Panc1 (cell line): ENCODE data around the gene DCAF8L2. TPM values are rescaled to one million over a fixed set of nuclear protein-coding genes. Genes with fewer than 3 reads are reported as not detected.

Source experiments
- ATAC-seq: fragments of 200-7000 bp; cut with Tn5 transposase; 2 replicates; pipeline ENCODE4 v1.9.1; 2020; ENCODE audit warnings: mild to moderate bottlenecking, moderate library complexity
- BruUV-seq: library from RNA; stranded (reverse); fragments of 400-500 nt; replicated peaks from 2 replicates; lab custom pipeline; 2021; lab: Mats Ljungman, UMichigan
- CTCF ChIA-PET: fragments of 300-600 bp; sonication (Branson Sonifier 250); formaldehyde crosslinking; loops from one replicate; lab custom pipeline; 2022; ENCODE audit warnings: antibody characterized with exemption; lab: Charles Lee
- POLR2A ChIA-PET: fragments of 300-600 bp; sonication (Branson Sonifier 250); formaldehyde crosslinking; loops from one replicate; lab custom pipeline; 2022; ENCODE audit warnings: antibody characterized with exemption; lab: Charles Lee
- DNase-seq: peaks from one replicate; pipeline ENCODE4 v3.0.0-alpha.2; 2010; ENCODE audit warnings: low read depth, low spot score
- H3K27ac ChIP-seq: 2 replicates; pipeline ENCODE4 v1.5.1; 2011; ENCODE audit warnings: mild to moderate bottlenecking, low read length, inconsistent platforms
- H3K27me3 ChIP-seq: fragments of 200-500 bp; sonication (Bioruptor generic); 2 replicates; pipeline ENCODE4 v1.6.0; 2014; ENCODE audit warnings: low read length, inconsistent platforms; ENCODE audit not compliant: control insufficient read depth, insufficient read depth
- H3K36me3 ChIP-seq: fragments of 200-500 bp; sonication (Bioruptor generic); 2 replicates; pipeline ENCODE4 v1.5.1; 2014; ENCODE audit warnings: inconsistent platforms, mild to moderate bottlenecking, low read length, moderate library complexity; ENCODE audit not compliant: control insufficient read depth, insufficient read depth
- H3K4me1 ChIP-seq: 2 replicates; pipeline ENCODE4 v1.5.1; 2011; ENCODE audit warnings: inconsistent platforms, mild to moderate bottlenecking, low read length, moderate library complexity; ENCODE audit not compliant: control insufficient read depth, insufficient read depth
- H3K4me3 ChIP-seq, 2 experiments: 2 replicates each; pipeline ENCODE4 v1.5.1; 2011 to 2012; ENCODE audit warnings: low read depth in 2 of 2, low read length in 2 of 2, mild to moderate bottlenecking in 2 of 2, inconsistent platforms in 1 of 2, moderate library complexity in 1 of 2
- H3K9me3 ChIP-seq: fragments of 200-500 bp; sonication (Bioruptor generic); 2 replicates; pipeline ENCODE4 v1.5.1; 2014; ENCODE audit warnings: low read depth, mild to moderate bottlenecking, inconsistent platforms, low read length, moderate library complexity; ENCODE audit not compliant: control insufficient read depth, insufficient read depth
- CTCF ChIP-seq: fragments of 450-650 bp; IDR thresholded peaks from 2 replicates; pipeline ENCODE4 v1.5.1; 2017; ENCODE audit warnings: mild to moderate bottlenecking
- POLR2AphosphoS5 ChIP-seq: IDR thresholded peaks from 2 replicates; pipeline ENCODE4 v1.6.1; 2012; ENCODE audit warnings: mild to moderate bottlenecking, low read depth, low read length, moderate library complexity
- REST ChIP-seq, 2 experiments: IDR thresholded peaks; 2 replicates each; pipeline ENCODE4 v1.6.1; 2011 to 2012; ENCODE audit warnings: low read depth in 2 of 2, control low read depth in 1 of 2, low read length in 1 of 2, mild to moderate bottlenecking in 1 of 2, moderate library complexity in 1 of 2; ENCODE audit not compliant: insufficient read depth in 1 of 2
- SIN3A ChIP-seq: IDR thresholded peaks from 2 replicates; pipeline ENCODE4 v1.6.1; 2012; ENCODE audit warnings: low read depth, mild to moderate bottlenecking, low read length, moderate library complexity, borderline replicate concordance; ENCODE audit not compliant: insufficient read depth
- TCF7L2 ChIP-seq: IDR thresholded peaks from 2 replicates; pipeline ENCODE4 v1.6.1; 2011; ENCODE audit warnings: mild to moderate bottlenecking, low read depth, low read length, inconsistent platforms
- in situ Hi-C: cut with HindIII; loops from 2 replicates; pipeline ENCODE4 v1.10.0; 2016; ENCODE audit warnings: low sequenced_read_pairs, low pct_unique_long_range_greater_than_20kb
- intact Hi-C: fragments of 100-400 bp; cut with micrococcal nuclease; formaldehyde crosslinking; loops from one replicate; pipeline ENCODE4 v1.10.0; 2022; ENCODE audit not compliant: unreplicated experiment
- total RNA-seq: library from RNA; stranded (reverse); gene quantifications from one replicate; pipeline ENCODE4 v1.2.1, GENCODE V29; 2021; ENCODE audit not compliant: unreplicated experiment

DCAF8L2 gene
- total RNA-seq, 1 experiment from 2014 or later, result not detected

GRCh38 chrX:27694667-27695066, 104.5 kb downstream of the DCAF8L2 start:
- intact Hi-C loops (no loop called here), in situ Hi-C loops (no loop called here)
- BruUV-seq, result no TSS peak
- Histone ChIP-seq H3K27ac (no peak overlapping the region), H3K4me1 (no peaks in the 10 kb centered on the region), H3K9me3 (no peaks in the 10 kb centered on the region), H3K27me3 (no peaks in the 10 kb centered on the region), H3K4me3 (no peak overlapping the region), H3K36me3 (no peaks in the 10 kb centered on the region)
- CTCF ChIA-PET, result no interaction called here
- POLR2A ChIA-PET, result no interaction called here
- DNase-seq (no peak), ATAC-seq (no peak)
- no peak for TF ChIP-seq CTCF
- TF ChIP-seq TCF7L2, result no peak
- no peak for TF ChIP-seq SIN3A
- TF ChIP-seq REST (IDR thresholded peaks at IDR 0.05; ENCODE audit: insufficient read depth in 1 of 2, low read depth in 2 of 2, low read length in 1 of 2), result no peak
- no peak for TF ChIP-seq POLR2AphosphoS5

- H3K4me3 ChIP-seq, result no peak overlapping the region
- ChIA-PET POLR2A (no interaction called here), CTCF (no interaction called here)
- no peaks in the 10 kb centered on the region for H3K36me3 ChIP-seq
- H3K9me3 ChIP-seq, result no peaks in the 10 kb centered on the region
- in situ Hi-C loops (no loop called here), intact Hi-C loops (no loop called here)
- no peaks in the 10 kb centered on the region for H3K4me1 ChIP-seq
- ATAC-seq, result no peak
- TF ChIP-seq TCF7L2, result no peak
- no peak for TF ChIP-seq CTCF
- TF ChIP-seq POLR2AphosphoS5, result no peak
- no peak for TF ChIP-seq REST (IDR thresholded peaks at IDR 0.05; ENCODE audit: insufficient read depth in 1 of 2, low read depth in 2 of 2, low read length in 1 of 2)
- no peak for TF ChIP-seq SIN3A
- no peaks in the 10 kb centered on the region for H3K27me3 ChIP-seq
- no peak for DNase-seq
- BruUV-seq, result no TSS peak
- H3K27ac ChIP-seq, result no peak overlapping the region
Measured at GRCh38 chrX:27706526-27706925, 116.4 kb downstream of the DCAF8L2 start.
